HuH-7 (cell line): ENCODE measurements around the gene CDC45.

Experiments
- DNase-seq: peaks from one replicate; pipeline ENCODE4 v3.0.0; 2011; ENCODE audit warnings: low spot score

The CDC45 gene

GRCh38 chr22:19559956-19560355 is 80.2 kb downstream of the CDC45 start:
- no peak for DNase-seq

- DNase-seq, result no peak
Measured at GRCh38 chr22:19565382-19566278, 85.9 kb downstream of the CDC45 start.

- DNase-seq, result no peak
Measured at GRCh38 chr22:19566279-19567156, 86.8 kb downstream of the CDC45 start.

- DNase-seq, result no peak
Measured at GRCh38 chr22:19567157-19568009, 87.7 kb downstream of the CDC45 start.

GRCh38 chr22:19568337-19569275 is 88.9 kb downstream of the CDC45 start:
- DNase-seq, result no peak

- DNase-seq, result no peak
Measured at GRCh38 chr22:19569276-19569640, 89.5 kb downstream of the CDC45 start.

- DNase-seq, result no peak
Measured at GRCh38 chr22:19569976-19570375, 90.3 kb downstream of the CDC45 start.
